GM19193 (cell line): Measurements from ENCODE around the gene TCF12.

ENCODE experiments used
- POLR2A ChIP-seq: IDR thresholded peaks from 4 replicates; pipeline ENCODE4 v1.6.1; 2011; ENCODE audit not compliant: insufficient read depth, insufficient read length; ENCODE audit errors: extremely low read depth

The TCF12 gene

DNA sequence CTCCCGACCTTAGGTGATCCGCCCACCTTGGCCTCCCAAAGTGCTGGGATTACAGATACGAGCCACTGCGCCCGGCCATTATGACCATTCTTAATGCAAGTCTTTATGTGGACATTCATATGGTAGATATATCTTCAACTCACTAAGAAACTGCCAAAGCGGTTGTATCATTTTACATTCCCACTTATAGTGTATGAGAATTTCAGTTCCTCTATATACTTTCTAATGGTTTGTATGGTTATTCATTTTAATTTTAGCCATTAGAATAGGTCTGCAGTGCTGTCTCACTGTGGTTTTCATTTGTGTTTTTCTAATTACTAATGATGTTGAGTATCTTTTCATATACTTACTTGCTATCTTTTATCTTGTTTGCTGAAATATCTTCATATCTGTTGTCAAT, 32.5 kb downstream of the TCF12 start:
- TF ChIP-seq POLR2A: no peak

DNA sequence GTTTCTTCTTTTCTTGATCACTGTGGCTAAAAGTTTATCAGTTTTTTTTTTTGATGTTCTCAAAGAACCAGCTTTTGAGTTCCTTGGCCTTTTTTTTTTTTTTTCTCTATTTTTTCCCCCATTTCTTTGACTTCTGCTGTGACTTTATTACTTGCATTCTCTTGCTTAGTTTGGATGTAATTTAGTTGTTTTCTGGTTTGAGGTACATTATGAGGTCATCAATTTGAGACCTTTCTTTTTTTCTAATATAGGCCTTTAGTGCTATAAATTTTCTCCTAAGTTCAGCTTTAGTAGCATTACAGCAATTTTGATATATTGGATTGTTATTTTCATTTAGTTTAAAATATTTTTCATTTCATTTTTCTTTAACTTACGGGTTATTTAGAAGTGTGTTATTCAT, 35.3 kb downstream of the TCF12 start:
- TF ChIP-seq POLR2A: no peak

DNA sequence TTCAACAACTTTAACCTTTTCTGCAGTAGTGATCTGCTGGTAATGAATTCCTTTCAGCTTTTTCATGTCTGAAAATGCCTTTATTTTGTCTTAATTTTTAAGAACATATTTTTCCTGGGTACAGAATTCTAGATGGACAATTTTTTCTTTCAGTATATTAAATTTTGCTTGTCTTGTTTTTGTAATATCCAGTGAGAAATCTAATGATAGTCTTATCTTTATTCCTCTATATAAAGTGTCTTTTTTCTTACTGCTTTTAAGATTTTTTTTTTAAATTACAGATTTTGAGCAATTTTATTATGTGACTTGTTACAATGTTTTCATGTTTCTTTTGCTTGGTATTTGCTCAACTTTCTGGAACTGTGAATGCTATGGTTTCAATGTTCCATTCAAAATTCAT, 38.1 kb downstream of the TCF12 start:
- no peak for TF ChIP-seq POLR2A

DNA sequence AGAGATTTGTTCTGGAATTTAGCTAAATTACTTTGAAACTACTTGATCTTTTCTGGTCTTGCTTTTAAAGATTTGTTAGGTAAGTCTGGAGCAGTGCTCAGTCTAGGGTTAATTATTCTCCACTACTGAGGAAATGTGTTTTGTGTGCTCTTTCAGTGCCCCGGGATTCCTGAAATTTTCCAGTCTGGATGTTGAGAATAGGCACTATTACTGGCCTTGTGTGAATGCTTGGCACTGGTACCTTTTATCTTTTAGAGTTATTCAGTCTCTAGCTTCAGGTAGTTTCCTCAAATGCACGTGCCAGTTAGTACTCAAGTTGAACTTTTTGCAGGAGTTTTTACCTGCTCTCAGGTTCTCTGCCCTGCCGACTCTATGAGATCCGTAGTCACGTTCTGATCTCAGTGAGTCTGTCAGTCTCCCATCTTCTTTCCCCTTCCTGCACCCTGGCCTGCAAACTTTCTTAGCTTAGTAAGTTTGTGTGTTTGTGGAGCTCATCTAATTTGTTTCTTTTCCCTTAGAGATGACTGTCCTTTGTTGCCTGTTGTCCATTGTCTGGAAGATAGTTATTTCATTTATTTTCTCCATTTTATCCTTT, 39.5 kb downstream of the TCF12 start:
- no peak for TF ChIP-seq POLR2A

DNA sequence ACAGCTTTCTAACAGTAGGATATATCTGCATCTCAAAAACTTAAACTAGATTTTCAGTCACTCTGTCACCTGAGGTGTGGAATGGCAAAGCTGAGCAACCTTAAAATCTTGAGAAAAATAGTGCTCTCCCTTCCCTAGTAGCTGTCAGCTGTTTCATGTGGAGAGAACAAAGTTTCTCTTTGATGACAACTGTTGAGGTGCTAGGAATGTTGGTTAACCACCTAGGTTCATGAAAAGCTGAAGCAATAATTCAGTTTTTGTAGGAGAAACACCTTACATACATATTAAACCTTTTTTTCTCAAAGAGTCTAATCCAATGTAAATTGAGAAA, 40.8 kb downstream of the TCF12 start:
- TF ChIP-seq POLR2A: no peak

DNA sequence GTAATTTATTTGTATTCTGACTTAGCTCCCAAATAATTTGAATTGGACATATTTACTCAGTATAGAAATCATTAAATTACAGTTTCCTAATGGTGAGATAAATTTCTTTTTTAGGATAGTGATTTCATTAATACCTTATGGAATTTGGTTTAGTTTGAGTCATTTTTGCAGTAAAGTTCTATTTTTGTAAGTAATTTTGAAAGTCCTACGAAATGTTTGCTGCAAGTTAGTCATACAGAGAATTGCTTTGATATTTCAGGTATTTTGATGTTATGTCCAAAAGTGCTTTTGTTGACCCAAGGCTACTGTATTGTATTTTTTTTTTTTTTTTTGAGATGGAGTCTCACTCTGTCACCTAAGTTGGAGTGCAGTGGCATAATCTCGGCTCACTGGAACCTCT, 41.7 kb downstream of the TCF12 start:
- no peak for TF ChIP-seq POLR2A

DNA sequence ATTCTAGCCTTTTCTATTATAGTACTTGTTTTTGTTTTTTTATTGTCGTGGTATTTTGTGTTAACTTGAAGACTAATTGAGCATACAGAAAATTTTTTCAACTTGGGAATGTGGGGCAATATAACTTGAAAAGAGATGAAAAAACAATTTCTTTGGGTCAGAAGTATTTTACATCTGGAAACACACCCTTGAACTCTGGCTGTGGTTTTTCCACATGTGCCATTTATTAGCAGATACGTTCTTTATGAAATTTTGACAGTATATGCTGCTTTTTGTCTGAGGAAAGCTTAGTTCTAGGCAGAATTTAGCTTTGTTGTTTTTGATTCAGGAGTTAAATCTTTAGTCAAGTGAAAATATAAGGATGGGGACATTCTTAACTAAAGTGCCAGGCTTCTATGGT, 44.7 kb downstream of the TCF12 start:
- no peak for TF ChIP-seq POLR2A

DNA sequence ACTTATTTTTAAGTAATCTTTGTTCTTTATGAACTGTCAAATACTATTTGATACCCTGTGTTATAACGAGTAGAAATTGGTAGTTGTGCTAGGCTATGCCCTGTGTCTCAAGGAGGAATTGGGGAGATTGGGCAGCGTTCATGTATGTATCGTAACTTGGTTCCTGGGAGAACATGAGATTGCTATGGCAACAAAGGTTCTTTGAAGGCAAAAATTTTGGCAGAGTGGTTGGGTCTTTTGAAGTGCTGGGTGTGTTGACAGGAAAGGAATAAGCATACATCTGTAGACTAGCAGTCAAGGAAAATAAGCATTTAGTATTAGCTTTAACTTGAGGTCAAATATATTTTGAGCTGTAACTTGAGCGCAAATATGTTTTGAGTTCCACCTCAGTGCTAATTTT, 45.3 kb downstream of the TCF12 start:
- TF ChIP-seq POLR2A: no peak

DNA sequence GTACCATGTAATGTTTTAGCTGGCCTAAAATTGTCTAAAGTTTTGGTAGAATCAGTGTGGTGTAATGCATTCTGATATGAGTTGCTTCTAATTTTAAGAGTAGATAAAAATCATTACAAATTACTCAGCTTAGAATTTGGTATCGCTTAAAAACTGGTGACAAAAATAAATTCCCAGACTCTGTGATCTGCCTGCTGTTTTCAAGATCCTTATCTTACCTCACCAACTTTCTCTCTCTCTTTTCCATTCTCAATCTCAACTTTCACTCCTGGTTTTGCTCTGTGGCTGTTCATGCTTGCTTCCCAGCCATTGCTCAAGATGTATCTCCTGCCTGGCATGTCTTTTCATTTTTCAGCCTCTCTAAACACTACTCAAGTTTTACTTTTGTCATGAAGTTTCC, 45.7 kb downstream of the TCF12 start:
- no peak for TF ChIP-seq POLR2A

DNA sequence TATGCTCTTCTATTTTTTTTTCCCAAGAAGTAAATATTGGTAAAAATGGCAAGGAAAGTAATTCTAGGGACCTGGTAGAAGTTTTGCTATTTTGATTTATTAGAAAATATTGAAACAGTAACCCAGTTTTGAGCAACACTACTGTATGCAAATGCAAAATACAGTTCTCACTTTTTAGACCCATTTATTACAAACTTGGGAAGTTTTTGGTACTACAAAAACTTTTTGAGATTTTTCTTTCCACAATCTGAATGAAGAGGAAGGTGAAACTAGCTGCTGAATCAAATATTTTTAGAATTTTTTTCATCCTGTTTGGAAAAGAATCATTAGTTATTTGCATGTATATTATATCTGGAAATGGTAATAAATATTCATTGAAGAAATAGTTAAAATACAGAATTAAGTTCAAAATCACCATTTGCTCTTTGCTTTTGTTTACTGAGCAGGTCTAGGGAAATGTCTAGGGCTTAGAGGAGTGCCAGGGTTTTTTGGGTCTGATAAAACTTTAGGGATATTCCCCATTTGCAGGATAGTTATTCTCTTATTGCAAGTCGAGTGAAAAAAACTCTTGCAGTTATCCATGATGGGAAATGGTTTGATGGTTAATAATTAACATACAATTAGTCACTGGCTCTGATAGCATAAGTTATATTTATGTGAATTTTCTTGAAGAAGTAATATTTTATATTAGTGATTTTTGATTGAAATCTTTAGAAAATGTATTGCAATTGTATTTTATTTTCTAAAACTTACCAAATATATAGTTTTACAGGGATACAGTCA, 47.0 kb downstream of the TCF12 start:
- no peak for TF ChIP-seq POLR2A

DNA sequence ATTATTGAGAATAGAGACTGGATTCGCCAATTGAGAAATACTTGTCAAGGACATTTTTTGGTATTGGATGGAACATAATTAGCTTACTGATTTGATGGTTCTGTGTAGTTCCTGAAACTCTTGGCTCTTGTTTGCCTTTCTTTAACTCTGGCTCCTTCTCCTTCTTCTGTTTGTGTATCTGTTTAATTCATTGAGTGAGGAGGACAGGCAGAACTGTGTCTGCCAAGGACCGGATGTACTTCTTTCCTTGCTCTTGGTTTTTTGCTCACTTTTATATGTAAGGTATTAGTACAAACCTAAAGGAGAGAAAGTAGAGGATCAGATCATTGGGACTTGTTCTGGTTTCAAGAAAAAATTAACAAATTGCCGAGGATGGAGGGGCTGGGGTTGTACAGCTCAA, 48.9 kb downstream of the TCF12 start:
- TF ChIP-seq POLR2A: no peak

DNA sequence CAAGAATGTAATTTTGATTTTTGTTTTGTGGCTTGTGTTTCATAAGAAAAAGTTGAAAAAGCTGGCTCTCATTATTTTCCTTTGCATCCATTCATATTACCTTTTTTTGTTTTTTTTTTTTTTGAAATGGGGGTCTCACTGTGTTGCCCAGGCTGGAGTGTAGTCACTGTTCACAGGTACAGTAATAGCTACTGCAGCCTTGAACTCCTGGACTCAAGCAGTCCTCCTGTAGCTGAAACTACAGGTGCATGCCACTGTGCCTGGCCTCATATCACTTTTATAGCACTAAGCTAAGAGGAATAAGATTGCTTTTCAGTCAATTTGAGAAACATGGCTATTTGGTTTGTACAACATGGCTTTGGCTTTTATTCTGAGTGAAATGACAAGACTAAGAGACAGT, 49.8 kb downstream of the TCF12 start:
- no peak for TF ChIP-seq POLR2A

DNA sequence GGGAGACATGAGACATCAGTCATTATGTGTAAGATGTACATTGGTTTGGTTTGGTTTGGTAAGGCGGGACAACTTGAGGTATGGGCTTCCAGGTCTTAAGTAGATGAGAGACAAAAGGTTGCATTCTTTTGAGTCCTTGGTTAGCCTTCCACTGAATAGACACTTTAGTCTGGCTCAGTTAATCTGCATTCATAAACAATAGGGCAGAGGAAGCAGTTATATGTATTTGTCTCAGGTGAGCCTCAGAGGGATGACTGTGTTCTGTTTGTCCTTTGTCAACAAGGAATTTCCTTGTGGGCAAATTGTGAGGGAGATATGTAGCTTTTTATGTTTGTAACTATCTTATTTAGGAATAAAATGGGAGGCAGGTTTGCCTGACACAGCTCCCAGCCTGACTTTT, 50.4 kb downstream of the TCF12 start:
- TF ChIP-seq POLR2A: no peak

DNA sequence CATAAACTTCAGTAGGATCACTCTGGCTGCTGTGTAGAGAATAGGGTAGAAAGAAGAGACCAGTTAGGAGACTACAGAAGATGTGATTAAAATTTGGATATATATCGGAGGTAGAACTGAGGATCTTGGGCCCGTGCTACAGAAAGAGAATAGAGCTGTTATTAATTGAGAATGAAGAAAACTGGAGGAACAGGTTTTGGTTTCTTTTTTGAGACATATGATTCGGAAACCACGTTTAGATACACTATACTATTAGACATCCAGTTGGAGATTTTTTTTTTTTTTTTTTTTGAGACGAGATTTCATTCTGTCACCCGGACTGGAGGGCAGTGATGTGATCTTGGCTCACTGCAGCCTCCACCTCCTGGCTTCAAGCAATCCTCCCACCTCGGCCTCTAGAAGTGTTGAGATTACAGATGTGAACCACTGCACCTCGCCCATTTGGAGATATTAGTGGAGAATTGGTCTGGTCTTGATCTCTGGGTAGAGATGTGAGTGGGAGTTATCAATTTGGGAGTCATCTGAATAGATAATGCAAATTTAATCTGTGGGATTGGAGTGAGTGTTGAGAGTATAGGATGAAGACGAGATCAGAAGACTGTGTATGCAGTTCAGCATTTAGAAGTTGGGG, 50.9 kb downstream of the TCF12 start:
- TF ChIP-seq POLR2A: no peak

DNA sequence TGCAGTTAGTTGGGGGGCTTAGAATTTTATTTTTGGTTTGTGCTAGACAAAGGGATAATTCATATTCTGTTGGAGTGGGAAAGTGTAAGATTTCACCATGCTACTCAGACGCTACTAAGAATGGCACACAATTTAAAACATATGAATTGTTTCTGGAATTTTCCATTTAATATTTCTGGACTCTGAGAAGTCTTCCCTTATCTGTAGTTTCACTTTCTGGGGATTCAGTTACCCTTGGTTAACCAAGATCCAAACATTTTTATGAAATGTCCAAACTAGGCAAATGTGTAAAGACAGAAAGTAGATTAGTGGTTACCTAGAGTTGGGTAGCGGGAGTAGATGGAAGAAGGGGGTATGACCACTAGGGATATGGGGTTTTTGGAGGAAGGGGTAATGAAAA, 53.1 kb downstream of the TCF12 start:
- TF ChIP-seq POLR2A: no peak

DNA sequence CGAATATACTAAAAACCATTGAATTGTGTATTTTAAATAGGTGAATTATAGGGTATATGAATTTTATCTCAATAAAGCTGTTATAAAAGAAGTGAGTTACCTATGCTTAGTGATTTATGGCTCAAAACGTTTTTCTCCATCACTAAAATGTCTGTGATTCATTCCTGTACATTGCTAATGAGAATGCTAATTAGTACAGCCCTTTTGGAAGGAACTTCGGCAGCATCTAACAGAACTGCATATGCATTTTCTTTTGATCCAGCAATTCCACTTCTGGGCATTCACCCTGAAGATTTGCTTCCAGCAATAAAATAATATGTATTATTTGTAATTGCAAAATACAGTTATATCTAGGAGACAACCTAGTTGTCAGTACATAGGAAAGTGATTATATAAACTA, 53.6 kb downstream of the TCF12 start:
- TF ChIP-seq POLR2A: no peak
